D341Med (cell line): ENCODE data around the gene COA8.

Source experiments
- DNase-seq: peaks from one replicate; pipeline ENCODE4 v3.0.0; 2012; ENCODE audit warnings: low spot score

The COA8 gene

GRCh38 chr14:103625356-103626095, 62.8 kb downstream of the COA8 start:
- DNase-seq, result no peak

- no peak for DNase-seq
These were observed 63.5 kb downstream of the COA8 start for GRCh38 chr14:103626146-103626850.

- DNase-seq, result no peak
These were observed 64.6 kb downstream of the COA8 start for GRCh38 chr14:103627073-103628025.

- DNase-seq, result no peak
These were observed 65.5 kb downstream of the COA8 start for GRCh38 chr14:103628221-103628683.

- DNase-seq, result peak; percentile 95
These were observed 66.1 kb downstream of the COA8 start, which contains the start of gene KLC1 for GRCh38 chr14:103628684-103629502. TSS of gene KLC1 (plus strand) at chr14:103629211. CDS start at chr14:103654565, 25,354 bp downstream.

GRCh38 chr14:103629503-103630121, 66.9 kb downstream of the COA8 start:
- peak; percentile 83 for DNase-seq

GRCh38 chr14:103630364-103631108, 67.8 kb downstream of the COA8 start:
- no peak for DNase-seq

- no peak for DNase-seq
These were observed 70.6 kb downstream of the COA8 start for GRCh38 chr14:103633391-103633790.

GRCh38 chr14:103634156-103634555, 71.4 kb downstream of the COA8 start:
- DNase-seq, result no peak

GRCh38 chr14:103638594-103638993, 75.8 kb downstream of the COA8 start:
- no peak for DNase-seq
